Measurements from ENCODE around the gene SLC22A17.
A peak's percentile ranks its signal among the peaks of the same experiment; 100 is the strongest.
"Not testable (repeated sequence)": the region's sequence is repeated elsewhere in the genome, so short reads cannot be mapped to it uniquely, and the experiment has no call there.

SLC22A17 gene

GRCh38 chr14:23326491-23327332 lies 26.0 kb downstream of the SLC22A17 start:
- H3K4me3 ChIP-seq (ENCODE audit: low read depth, low read length), result no peak overlapping the region
- in situ Hi-C loops (cut with HindIII; ENCODE audit: low sequenced_read_pairs), result no loop called here
- TF ChIP-seq CTCF (IDR thresholded peaks at IDR 0.05; ENCODE audit: low read depth, low read length), result no peak
- DNase-seq (ENCODE audit: low read depth, low spot score), result no peak

- H3K4me3 ChIP-seq (ENCODE audit: low read depth, low read length); DNase-seq (ENCODE audit: low read depth, low spot score); in situ Hi-C loops (cut with HindIII; ENCODE audit: low sequenced_read_pairs): not testable (repeated sequence)
Observed at GRCh38 chr14:23325746-23326145, 26.9 kb downstream of the SLC22A17 start.

GRCh38 chr14:23324993-23325392 lies 27.7 kb downstream of the SLC22A17 start:
- H3K4me3 ChIP-seq (ENCODE audit: low read depth, low read length), result no peak overlapping the region
- in situ Hi-C loops (cut with HindIII; ENCODE audit: low sequenced_read_pairs), result no loop called here
- no peak for DNase-seq (ENCODE audit: low read depth, low spot score)
- no peak for TF ChIP-seq CTCF (IDR thresholded peaks at IDR 0.05; ENCODE audit: low read depth, low read length)

GRCh38 chr14:23324455-23324846 lies 28.2 kb downstream of the SLC22A17 start:
- H3K4me3 ChIP-seq (ENCODE audit: low read depth, low read length), result no peak overlapping the region
- TF ChIP-seq CTCF (IDR thresholded peaks at IDR 0.05; ENCODE audit: low read depth, low read length), result no peak
- in situ Hi-C loops (cut with HindIII; ENCODE audit: low sequenced_read_pairs), result no loop called here
- DNase-seq (ENCODE audit: low read depth, low spot score), result no peak

- no peak for TF ChIP-seq CTCF (IDR thresholded peaks at IDR 0.05; ENCODE audit: low read depth, low read length)
- no peak overlapping the region for H3K4me3 ChIP-seq (ENCODE audit: low read depth, low read length)
- in situ Hi-C loops (cut with HindIII; ENCODE audit: low sequenced_read_pairs), result no loop called here
- DNase-seq (ENCODE audit: low read depth, low spot score), result no peak
Observed at GRCh38 chr14:23323838-23324454, 28.7 kb downstream of the SLC22A17 start.

- DNase-seq (ENCODE audit: low read depth, low spot score), result no peak
- in situ Hi-C loops (cut with HindIII; ENCODE audit: low sequenced_read_pairs), result no loop called here
- no peak for TF ChIP-seq CTCF (IDR thresholded peaks at IDR 0.05; ENCODE audit: low read depth, low read length)
- H3K4me3 ChIP-seq (ENCODE audit: low read depth, low read length), result peak overlapping the region; percentile 84
Observed at GRCh38 chr14:23322568-23323517, 29.8 kb downstream of the SLC22A17 start.
